ENCODE measurements around the gene ZNF296. TPM values are rescaled to one million over a fixed set of nuclear protein-coding genes. Genes with fewer than 3 reads are reported as not detected.

ZNF296 gene
- total and polyA plus RNA-seq, 2 of the 13 experiments (the other 11 are each of a cell fraction or from before 2014, with no cell fraction given) = 0.26 to 0.62 TPM

DNA sequence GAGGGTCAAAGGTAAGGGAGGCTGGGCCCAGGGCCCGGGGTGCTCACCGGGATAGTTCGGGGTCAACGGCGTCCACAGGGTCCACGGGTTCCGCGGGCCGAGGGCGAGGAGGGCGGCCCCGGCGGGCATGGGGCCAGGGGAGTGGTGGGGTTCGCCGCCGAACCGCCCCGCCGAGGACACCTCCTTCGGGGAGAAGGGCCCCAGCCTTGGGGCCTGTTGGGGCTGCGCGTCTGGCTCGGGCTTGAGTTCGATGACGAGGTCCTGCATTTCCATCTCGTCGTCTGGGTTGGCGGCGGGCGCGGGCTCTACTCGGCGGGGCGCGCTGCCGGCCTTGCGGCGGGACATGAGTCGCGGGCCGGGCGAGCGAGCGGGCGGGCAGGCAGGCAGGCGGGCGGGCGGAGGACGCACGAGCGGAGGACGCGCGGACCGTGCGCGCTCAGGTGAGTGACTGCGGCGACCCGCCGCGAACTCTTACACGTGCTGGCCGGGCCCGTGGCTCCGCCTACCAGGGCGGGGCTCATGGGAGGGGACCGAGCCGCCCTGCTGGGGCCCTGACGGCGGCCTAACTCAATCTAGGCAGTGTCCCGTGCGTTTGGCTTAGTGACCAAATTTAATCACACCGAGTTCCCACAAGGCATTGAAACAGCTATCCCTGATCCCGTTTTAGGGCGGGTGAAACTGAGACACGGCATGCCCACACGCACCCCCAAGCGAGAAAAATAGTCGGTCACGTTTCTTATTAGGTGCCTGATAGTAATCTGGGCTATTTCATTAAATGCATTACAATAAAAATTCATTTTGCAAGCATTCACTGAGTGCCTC is at the start of gene ZNF296 (continued):
- TF ChIP-seq, protein P1, sequence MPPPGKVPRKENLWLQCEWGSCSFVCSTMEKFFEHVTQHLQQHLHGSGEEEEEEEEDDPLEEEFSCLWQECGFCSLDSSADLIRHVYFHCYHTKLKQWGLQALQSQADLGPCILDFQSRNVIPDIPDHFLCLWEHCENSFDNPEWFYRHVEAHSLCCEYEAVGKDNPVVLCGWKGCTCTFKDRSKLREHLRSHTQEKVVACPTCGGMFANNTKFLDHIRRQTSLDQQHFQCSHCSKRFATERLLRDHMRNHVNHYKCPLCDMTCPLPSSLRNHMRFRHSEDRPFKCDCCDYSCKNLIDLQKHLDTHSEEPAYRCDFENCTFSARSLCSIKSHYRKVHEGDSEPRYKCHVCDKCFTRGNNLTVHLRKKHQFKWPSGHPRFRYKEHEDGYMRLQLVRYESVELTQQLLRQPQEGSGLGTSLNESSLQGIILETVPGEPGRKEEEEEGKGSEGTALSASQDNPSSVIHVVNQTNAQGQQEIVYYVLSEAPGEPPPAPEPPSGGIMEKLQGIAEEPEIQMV (CRISPR knock-in tag; IDR thresholded peaks at IDR 0.05; ENCODE audit: low read depth) = peak; percentile 97
- TF ChIP-seq, protein P2, sequence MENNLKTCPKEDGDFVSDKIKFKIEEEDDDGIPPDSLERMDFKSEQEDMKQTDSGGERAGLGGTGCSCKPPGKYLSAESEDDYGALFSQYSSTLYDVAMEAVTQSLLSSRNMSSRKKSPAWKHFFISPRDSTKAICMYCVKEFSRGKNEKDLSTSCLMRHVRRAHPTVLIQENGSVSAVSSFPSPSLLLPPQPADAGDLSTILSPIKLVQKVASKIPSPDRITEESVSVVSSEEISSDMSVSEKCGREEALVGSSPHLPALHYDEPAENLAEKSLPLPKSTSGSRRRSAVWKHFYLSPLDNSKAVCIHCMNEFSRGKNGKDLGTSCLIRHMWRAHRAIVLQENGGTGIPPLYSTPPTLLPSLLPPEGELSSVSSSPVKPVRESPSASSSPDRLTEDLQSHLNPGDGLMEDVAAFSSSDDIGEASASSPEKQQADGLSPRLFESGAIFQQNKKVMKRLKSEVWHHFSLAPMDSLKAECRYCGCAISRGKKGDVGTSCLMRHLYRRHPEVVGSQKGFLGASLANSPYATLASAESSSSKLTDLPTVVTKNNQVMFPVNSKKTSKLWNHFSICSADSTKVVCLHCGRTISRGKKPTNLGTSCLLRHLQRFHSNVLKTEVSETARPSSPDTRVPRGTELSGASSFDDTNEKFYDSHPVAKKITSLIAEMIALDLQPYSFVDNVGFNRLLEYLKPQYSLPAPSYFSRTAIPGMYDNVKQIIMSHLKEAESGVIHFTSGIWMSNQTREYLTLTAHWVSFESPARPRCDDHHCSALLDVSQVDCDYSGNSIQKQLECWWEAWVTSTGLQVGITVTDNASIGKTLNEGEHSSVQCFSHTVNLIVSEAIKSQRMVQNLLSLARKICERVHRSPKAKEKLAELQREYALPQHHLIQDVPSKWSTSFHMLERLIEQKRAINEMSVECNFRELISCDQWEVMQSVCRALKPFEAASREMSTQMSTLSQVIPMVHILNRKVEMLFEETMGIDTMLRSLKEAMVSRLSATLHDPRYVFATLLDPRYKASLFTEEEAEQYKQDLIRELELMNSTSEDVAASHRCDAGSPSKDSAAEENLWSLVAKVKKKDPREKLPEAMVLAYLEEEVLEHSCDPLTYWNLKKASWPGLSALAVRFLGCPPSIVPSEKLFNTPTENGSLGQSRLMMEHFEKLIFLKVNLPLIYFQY (CRISPR knock-in tag; IDR thresholded peaks at IDR 0.05; ENCODE audit: borderline replicate concordance) = 0 out of 2 replicates have a peak, but pooled peaks have one; percentile 27
- no peak for TF ChIP-seq REXO4 (CRISPR knock-in tag; IDR thresholded peaks at IDR 0.05; ENCODE audit: borderline replicate concordance)
- TF ChIP-seq, protein P3, sequence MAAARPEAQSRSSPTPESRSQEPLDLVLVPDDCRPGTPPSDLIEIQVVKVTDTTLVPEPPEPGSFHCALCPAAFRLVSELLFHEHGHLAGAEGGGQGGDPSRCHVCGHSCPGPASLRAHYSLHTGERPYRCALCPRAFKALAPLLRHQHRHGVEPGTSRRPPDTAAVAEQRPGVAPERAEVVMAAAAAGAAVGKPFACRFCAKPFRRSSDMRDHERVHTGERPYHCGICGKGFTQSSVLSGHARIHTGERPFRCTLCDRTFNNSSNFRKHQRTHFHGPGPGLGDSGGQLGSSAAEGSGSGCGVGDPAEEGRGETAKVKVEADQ (CRISPR knock-in tag; IDR thresholded peaks at IDR 0.05; ENCODE audit: borderline replicate concordance) = no peak
- TF ChIP-seq IRX3 (CRISPR knock-in tag; IDR thresholded peaks at IDR 0.05; ENCODE audit: borderline replicate concordance, low read depth) = peak; percentile 73
- TF ChIP-seq, protein P4, sequence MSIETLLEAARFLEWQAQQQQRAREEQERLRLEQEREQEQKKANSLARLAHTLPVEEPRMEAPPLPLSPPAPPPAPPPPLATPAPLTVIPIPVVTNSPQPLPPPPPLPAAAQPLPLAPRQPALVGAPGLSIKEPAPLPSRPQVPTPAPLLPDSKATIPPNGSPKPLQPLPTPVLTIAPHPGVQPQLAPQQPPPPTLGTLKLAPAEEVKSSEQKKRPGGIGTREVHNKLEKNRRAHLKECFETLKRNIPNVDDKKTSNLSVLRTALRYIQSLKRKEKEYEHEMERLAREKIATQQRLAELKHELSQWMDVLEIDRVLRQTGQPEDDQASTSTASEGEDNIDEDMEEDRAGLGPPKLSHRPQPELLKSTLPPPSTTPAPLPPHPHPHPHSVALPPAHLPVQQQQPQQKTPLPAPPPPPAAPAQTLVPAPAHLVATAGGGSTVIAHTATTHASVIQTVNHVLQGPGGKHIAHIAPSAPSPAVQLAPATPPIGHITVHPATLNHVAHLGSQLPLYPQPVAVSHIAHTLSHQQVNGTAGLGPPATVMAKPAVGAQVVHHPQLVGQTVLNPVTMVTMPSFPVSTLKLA (IDR thresholded peaks at IDR 0.05) = peak; percentile 62
- TF ChIP-seq YY1 (IDR thresholded peaks at IDR 0.05; ENCODE audit: insufficient read depth, insufficient replicate concordance, low read depth, low read length) = no peak
- peak; percentile 79 for TF ChIP-seq PHF21A (CRISPR knock-in tag; IDR thresholded peaks at IDR 0.05)
- 0 out of 2 replicates have a peak, but pooled peaks have one; percentile 9 for TF ChIP-seq NFKB2 (CRISPR knock-in tag; IDR thresholded peaks at IDR 0.05; ENCODE audit: borderline replicate concordance)
- peak; percentile 47; the same call in 1 of the 2 replicates for TF ChIP-seq ZNF431 (CRISPR knock-in tag; IDR thresholded peaks at IDR 0.05; ENCODE audit: borderline replicate concordance, low read depth)
